Rectal smooth muscle tissue (tissue), 1 donor: Measurements from ENCODE around the gene ENTHD1.

Experiments
- H3K27ac ChIP-seq: one replicate; pipeline ENCODE4 v1.7.0; 2013; ENCODE audit warnings: low read depth, low read length, inconsistent platforms
- H3K27me3 ChIP-seq: one replicate; pipeline ENCODE4 v1.7.0; 2013; ENCODE audit warnings: low read length; ENCODE audit not compliant: control insufficient read depth, insufficient read depth
- H3K36me3 ChIP-seq: one replicate; pipeline ENCODE4 v1.7.0; 2013; ENCODE audit warnings: low read length; ENCODE audit not compliant: control insufficient read depth, insufficient read depth
- H3K4me1 ChIP-seq: one replicate; pipeline ENCODE4 v1.7.0; 2013; ENCODE audit warnings: low read length; ENCODE audit not compliant: control insufficient read depth, insufficient read depth
- H3K4me3 ChIP-seq: one replicate; pipeline ENCODE4 v1.7.0; 2013; ENCODE audit warnings: low read length
- H3K9ac ChIP-seq: one replicate; pipeline ENCODE4 v1.7.0; 2013; ENCODE audit warnings: low read length

ENTHD1 gene

GRCh38 chr22:39777716-39778454 is 115.7 kb downstream of the ENTHD1 start:
- no peak overlapping the region for H3K4me3 ChIP-seq
- H3K27me3 ChIP-seq: no peaks in the 10 kb centered on the region
- H3K36me3 ChIP-seq: no peaks in the 10 kb centered on the region
- H3K4me1 ChIP-seq: no peaks in the 10 kb centered on the region
- no peak overlapping the region for H3K27ac ChIP-seq
- H3K9ac ChIP-seq: no peak overlapping the region

GRCh38 chr22:39776295-39777009 is 117.1 kb downstream of the ENTHD1 start:
- no peak overlapping the region for H3K27ac ChIP-seq
- no peak overlapping the region for H3K9ac ChIP-seq
- H3K4me1 ChIP-seq: no peaks in the 10 kb centered on the region
- no peak overlapping the region for H3K4me3 ChIP-seq
- H3K36me3 ChIP-seq: no peaks in the 10 kb centered on the region
- H3K27me3 ChIP-seq: no peaks in the 10 kb centered on the region

- H3K9ac ChIP-seq: no peak overlapping the region
- H3K27me3 ChIP-seq: no peaks in the 10 kb centered on the region
- H3K27ac ChIP-seq: no peak overlapping the region
- no peaks in the 10 kb centered on the region for H3K36me3 ChIP-seq
- no peak overlapping the region for H3K4me3 ChIP-seq
- no peaks in the 10 kb centered on the region for H3K4me1 ChIP-seq
Measured at GRCh38 chr22:39773976-39774539, 119.5 kb downstream of the ENTHD1 start.

GRCh38 chr22:39773503-39773902 is 120.1 kb downstream of the ENTHD1 start:
- Histone ChIP-seq H3K27me3 (no peaks in the 10 kb centered on the region), H3K36me3 (no peaks in the 10 kb centered on the region), H3K27ac (no peak overlapping the region), H3K4me1 (no peaks in the 10 kb centered on the region), H3K4me3 (no peak overlapping the region), H3K9ac (no peak overlapping the region)

- H3K27me3 ChIP-seq: no peaks in the 10 kb centered on the region
- H3K4me1 ChIP-seq: no peaks in the 10 kb centered on the region
- no peak overlapping the region for H3K4me3 ChIP-seq
Measured at GRCh38 chr22:39771486-39771885, 122.1 kb downstream of the ENTHD1 start.

GRCh38 chr22:39765661-39766060 is 127.9 kb downstream of the ENTHD1 start:
- H3K9ac ChIP-seq: no peak overlapping the region
- H3K36me3 ChIP-seq: no peaks in the 10 kb centered on the region
- no peak overlapping the region for H3K4me3 ChIP-seq
- no peaks in the 10 kb centered on the region for H3K27me3 ChIP-seq
- no peak overlapping the region for H3K27ac ChIP-seq
- no peaks in the 10 kb centered on the region for H3K4me1 ChIP-seq

More at GRCh38 chr22:39771486-39771885, 122.1 kb downstream of the ENTHD1 start:
- H3K27ac ChIP-seq: no peak overlapping the region
- H3K36me3 ChIP-seq: no peaks in the 10 kb centered on the region
- no peak overlapping the region for H3K9ac ChIP-seq

GRCh38 chr22:39765046-39765445 is 128.5 kb downstream of the ENTHD1 start:
- Histone ChIP-seq H3K27me3 (no peaks in the 10 kb centered on the region), H3K36me3 (no peaks in the 10 kb centered on the region), H3K4me3 (no peak overlapping the region), H3K4me1 (no peaks in the 10 kb centered on the region), H3K9ac (no peak overlapping the region), H3K27ac (no peak overlapping the region)

GRCh38 chr22:39763276-39763675 is 130.3 kb downstream of the ENTHD1 start:
- Histone ChIP-seq H3K4me1 (no peaks in the 10 kb centered on the region), H3K27ac (no peak overlapping the region), H3K9ac (no peak overlapping the region), H3K4me3 (no peak overlapping the region), H3K36me3 (no peaks in the 10 kb centered on the region), H3K27me3 (no peaks in the 10 kb centered on the region)

- Histone ChIP-seq H3K4me3 (no peak overlapping the region), H3K36me3 (no peaks in the 10 kb centered on the region), H3K4me1 (no peaks in the 10 kb centered on the region), H3K27ac (no peak overlapping the region), H3K27me3 (no peaks in the 10 kb centered on the region), H3K9ac (no peak overlapping the region)
Measured at GRCh38 chr22:39750759-39751158, 142.8 kb downstream of the ENTHD1 start.

- no peak overlapping the region for H3K4me3 ChIP-seq
- no peak overlapping the region for H3K9ac ChIP-seq
- no peaks in the 10 kb centered on the region for H3K36me3 ChIP-seq
- H3K27ac ChIP-seq: no peak overlapping the region
- no peaks in the 10 kb centered on the region for H3K4me1 ChIP-seq
- H3K27me3 ChIP-seq: no peaks in the 10 kb centered on the region
Measured at GRCh38 chr22:39748877-39749276, 144.7 kb downstream of the ENTHD1 start.

- no peak overlapping the region for H3K4me3 ChIP-seq
- no peak overlapping the region for H3K27ac ChIP-seq
- H3K4me1 ChIP-seq: no peaks in the 10 kb centered on the region
- no peak overlapping the region for H3K9ac ChIP-seq
- H3K27me3 ChIP-seq: no peaks in the 10 kb centered on the region
- H3K36me3 ChIP-seq: no peaks in the 10 kb centered on the region
Measured at GRCh38 chr22:39746600-39747262, 146.8 kb downstream of the ENTHD1 start.

- Histone ChIP-seq H3K27ac (no peak overlapping the region), H3K27me3 (no peaks in the 10 kb centered on the region), H3K4me3 (no peak overlapping the region), H3K36me3 (no peaks in the 10 kb centered on the region), H3K4me1 (no peaks in the 10 kb centered on the region), H3K9ac (no peak overlapping the region)
Measured at GRCh38 chr22:39745789-39746188, 147.8 kb downstream of the ENTHD1 start.
